CD14-positive monocyte (primary cell): ENCODE measurements around the gene ACBD6. TPM values are rescaled to one million over a fixed set of nuclear protein-coding genes. Genes with fewer than 3 reads are reported as not detected.

Source experiments
- DNase-seq, 3 donors: peaks; one replicate each; pipeline ENCODE4 v3.0.0-alpha.2; 2011 to 2022
- H2AFZ ChIP-seq: 2 replicates; pipeline ENCODE4 v1.6.0; 2012; ENCODE audit warnings: mild to moderate bottlenecking, low read depth, low read length, inconsistent platforms; ENCODE audit not compliant: insufficient read depth, poor library complexity, severe bottlenecking
- H3K27ac ChIP-seq, 2 donors: 1 replicate in 1 of 2; 2 replicates in 1 of 2; pipeline ENCODE4 v1.5.1; 2012 to 2013; ENCODE audit warnings: low read length in 2 of 2, control low read depth in 1 of 2, inconsistent platforms in 1 of 2, low read depth in 1 of 2, mild to moderate bottlenecking in 1 of 2
- H3K27me3 ChIP-seq, 2 donors: one replicate each; pipeline versions ENCODE4 v1.6.0 to v1.6.1; 2011 to 2013; ENCODE audit warnings: low read length in 2 of 2; ENCODE audit not compliant: control insufficient read depth in 2 of 2, insufficient read depth in 2 of 2
- H3K36me3 ChIP-seq, 2 donors: replicated peaks in 1 of 2; 1 replicate in 1 of 2; 2 replicates in 1 of 2; pipeline versions ENCODE4 v1.5.1 to v1.6.1; 2012 to 2013; ENCODE audit warnings: low read length in 2 of 2, control low read depth in 1 of 2, inconsistent platforms in 1 of 2, mild to moderate bottlenecking in 1 of 2; ENCODE audit not compliant: insufficient read depth in 2 of 2, control insufficient read depth in 1 of 2
- H3K4me1 ChIP-seq, 2 donors: 1 replicate in 1 of 2; 2 replicates in 1 of 2; pipeline versions ENCODE4 v1.5.1 to v1.6.1; 2012 to 2013; ENCODE audit warnings: low read length in 2 of 2, control low read depth in 1 of 2, inconsistent platforms in 1 of 2, mild to moderate bottlenecking in 1 of 2, moderate library complexity in 1 of 2; ENCODE audit not compliant: insufficient read depth in 2 of 2, control insufficient read depth in 1 of 2
- H3K4me2 ChIP-seq: replicated peaks from 2 replicates; pipeline ENCODE3; 2012; ENCODE audit warnings: low read length, moderate library complexity, mild to moderate bottlenecking; ENCODE audit not compliant: poor library complexity, severe bottlenecking; ENCODE audit errors: extremely low read depth
- H3K4me3 ChIP-seq, 3 experiments: fragments of 200-600 bp in 1 of 3; sonication (generic) in 1 of 3; replicated peaks in 1 of 3; 1 replicate in 2 of 3; 2 replicates in 1 of 3; pipeline ENCODE4 v1.5.1; 2011 to 2013; ENCODE audit warnings: low read length in 3 of 3, mild to moderate bottlenecking in 3 of 3, control low read depth in 2 of 3, low read depth in 2 of 3, inconsistent platforms in 1 of 3, moderate library complexity in 1 of 3
- H3K79me2 ChIP-seq: 2 replicates; pipeline ENCODE4 v1.6.0; 2012; ENCODE audit warnings: mild to moderate bottlenecking, control low read depth, inconsistent platforms, low read length, moderate library complexity; ENCODE audit not compliant: insufficient read depth
- H3K9ac ChIP-seq: 2 replicates; pipeline ENCODE4 v1.6.0; 2017; ENCODE audit warnings: low read length, mild to moderate bottlenecking; ENCODE audit not compliant: insufficient read depth, poor library complexity, severe bottlenecking
- H3K9me3 ChIP-seq, 2 donors: replicated peaks in 1 of 2; 1 replicate in 1 of 2; 2 replicates in 1 of 2; pipeline versions ENCODE4 v1.5.1 to v1.6.1; 2012 to 2013; ENCODE audit warnings: low read length in 2 of 2, control low read depth in 1 of 2; ENCODE audit not compliant: control insufficient read depth in 1 of 2, insufficient read depth in 1 of 2
- H4K20me1 ChIP-seq: 2 replicates; pipeline ENCODE4 v1.6.0; 2012; ENCODE audit warnings: mild to moderate bottlenecking, low read length, control low read depth, moderate library complexity; ENCODE audit not compliant: insufficient read depth
- H3K27ac Mint-ChIP-seq, 7 donors: one replicate each; pipeline ENCODE4 v1.8.0; 2020; ENCODE audit warnings: mild to moderate bottlenecking in 7 of 7, mixed read lengths in 7 of 7, moderate library complexity in 6 of 7, inconsistent platforms in 2 of 7
- H3K27me3 Mint-ChIP-seq, 3 donors: one replicate each; pipeline ENCODE4 v1.8.0; 2021 to 2022; ENCODE audit warnings: low read depth in 3 of 3, mild to moderate bottlenecking in 3 of 3, mixed read lengths in 3 of 3, moderate library complexity in 3 of 3, inconsistent platforms in 1 of 3
- H3K36me3 Mint-ChIP-seq, 2 donors: one replicate each; pipeline ENCODE4 v1.8.0; 2020; ENCODE audit warnings: mixed read lengths in 2 of 2, inconsistent platforms in 1 of 2, mild to moderate bottlenecking in 1 of 2
- H3K4me1 Mint-ChIP-seq: one replicate; pipeline ENCODE4 v1.8.0; 2020; ENCODE audit warnings: mild to moderate bottlenecking, mixed read lengths
- H3K4me3 Mint-ChIP-seq, 2 donors: one replicate each; pipeline ENCODE4 v1.8.0; 2020; ENCODE audit warnings: mild to moderate bottlenecking in 2 of 2, mixed read lengths in 2 of 2, moderate library complexity in 1 of 2
- H3K9me3 Mint-ChIP-seq, 7 donors: one replicate each; pipeline ENCODE4 v1.8.0; 2020 to 2022; ENCODE audit warnings: mixed read lengths in 7 of 7, mild to moderate bottlenecking in 6 of 7, moderate library complexity in 6 of 7, inconsistent platforms in 2 of 7
- CTCF ChIP-seq: fragments of 200-600 bp; IDR thresholded peaks from one replicate; pipeline ENCODE4 v1.8.0; 2022; ENCODE audit warnings: antibody characterized with exemption, mild to moderate bottlenecking
- WGBS: methylation state at CpG from one replicate; pipeline ENCODE4 v1.1.5; 2013; ENCODE audit warnings: missing lambda C conversion rate; ENCODE audit not compliant: insufficient coverage; 5-methylcytosine and 5-hydroxymethylcytosine counted together
- intact Hi-C, 2 donors: fragments of 100-400 bp; cut with micrococcal nuclease; formaldehyde crosslinking; loops; one replicate each; pipeline versions ENCODE4 v1.15.0 to v1.15.1; 2023
- polyA plus RNA-seq, 3 donors: library from polyadenylated mRNA; depleted of rRNA in 1 of 3; unstranded in 2 of 3; stranded (reverse) in 1 of 3; fragments of 300-500 nt in 2 of 3; fragments of >200 nt in 1 of 3; fragmentation: Illumina TruSeq in 2 of 3; gene quantifications; 1 replicate in 2 of 3; 2 replicates in 1 of 3; pipeline ENCODE4 v1.2.3, GENCODE V29; 2012 to 2021

The ACBD6 gene
- polyA plus RNA-seq, 3 donors, result 19.3 to 35.3 (median 19.7) TPM

GRCh38 chr1:180428782-180429695 lies 73.3 kb downstream of the ACBD6 start:
- Histone ChIP-seq H3K9me3 (no peaks in the 10 kb centered on the region), H3K27ac (peak overlapping the region in 1 of 2 donors; percentile 89), H3K79me2 (peaks cover 5% of the 10 kb centered on the region), H3K4me1 (peaks cover 6 to 13% of the 10 kb centered on the region in 2 donors), H3K4me2 (peak overlapping the region; percentile 73), H3K27me3 (no peaks in the 10 kb centered on the region), H3K36me3 (no peaks in the 10 kb centered on the region), H2AFZ (peak overlapping the region; percentile 79), H3K9ac (peak overlapping the region; percentile 47), H4K20me1 (no peaks in the 10 kb centered on the region), H3K4me3 (peak overlapping the region; percentile 13 to 70 (median 55))
- intact Hi-C loops, result no loop called here
- Mint-ChIP-seq H3K27ac (peak overlapping the region; percentile 84 to 95 (median 91)), H3K27me3 (peaks cover 0 to 1% (median 0%) of the 10 kb centered on the region in 3 donors), H3K4me3 (peak overlapping the region; percentile 54 to 77), H3K9me3 (peaks cover 0 to 5% (median 0%) of the 10 kb centered on the region in 7 donors), H3K36me3 (peaks cover 7 to 8% of the 10 kb centered on the region in 2 donors), H3K4me1 (peaks cover 10% of the 10 kb centered on the region)
- TF ChIP-seq CTCF, result no peak
- WGBS, result no CpG with 5 or more reads among the region's 4 CpGs
- DNase-seq, result peak; percentile 57 to 72 (median 72)

- Histone ChIP-seq H3K36me3 (peaks cover 0 to 9% of the 10 kb centered on the region in 2 donors), H3K27me3 (no peaks in the 10 kb centered on the region), H3K4me1 (peaks cover 6 to 13% of the 10 kb centered on the region in 2 donors), H3K9me3 (no peaks in the 10 kb centered on the region), H3K79me2 (no peaks in the 10 kb centered on the region), H3K27ac (no peak overlapping the region), H3K4me3 (no peak overlapping the region), H2AFZ (no peak overlapping the region), H3K9ac (no peak overlapping the region), H3K4me2 (no peak overlapping the region), H4K20me1 (no peaks in the 10 kb centered on the region)
- DNase-seq, result no peak
- H3K27me3 Mint-ChIP-seq, result peaks cover 0 to 3% (median 0%) of the 10 kb centered on the region in 3 donors
- no peak overlapping the region for H3K4me3 Mint-ChIP-seq
- intact Hi-C loops, result no loop called here
- H3K4me1 Mint-ChIP-seq, result peaks cover 10% of the 10 kb centered on the region
- no peak for TF ChIP-seq CTCF
- H3K27ac Mint-ChIP-seq, result no peak overlapping the region
- peaks cover 10 to 12% of the 10 kb centered on the region in 2 donors for H3K36me3 Mint-ChIP-seq
- peaks cover 0 to 11% (median 1%) of the 10 kb centered on the region in 7 donors for H3K9me3 Mint-ChIP-seq
Measured at GRCh38 chr1:180425952-180426351, 76.4 kb downstream of the ACBD6 start.
